ENCODE data around the gene PP2D1.
"Not testable (repeated sequence)": the region's sequence is repeated elsewhere in the genome, so short reads cannot be mapped to it uniquely, and the experiment has no call there.

Gene PP2D1

GRCh38 chr3:20039765-20040547 is 27.9 kb upstream of the PP2D1 start, which contains the start of gene KAT2B:
KAT2B (plus strand) TSS chr3:20040446; CDS start chr3:20040478, 32 bp downstream.
- peak; percentile 57 for DNase-seq

DNA sequence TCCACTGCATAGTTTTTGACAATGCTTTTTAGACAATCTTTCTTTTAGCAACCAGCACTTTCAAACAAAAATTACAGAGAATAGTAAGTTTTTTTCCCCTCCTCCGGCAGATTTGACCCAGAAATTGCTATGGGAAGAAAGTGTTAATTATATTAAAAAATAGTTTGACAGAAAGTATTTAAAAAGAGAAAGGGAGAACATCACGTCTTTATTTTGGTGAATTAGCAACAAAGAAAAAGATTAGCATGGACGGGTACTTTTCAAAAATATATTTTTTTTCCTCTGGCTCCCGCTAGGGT is 27.4 kb upstream of the PP2D1 start:
- DNase-seq, result no peak

DNA sequence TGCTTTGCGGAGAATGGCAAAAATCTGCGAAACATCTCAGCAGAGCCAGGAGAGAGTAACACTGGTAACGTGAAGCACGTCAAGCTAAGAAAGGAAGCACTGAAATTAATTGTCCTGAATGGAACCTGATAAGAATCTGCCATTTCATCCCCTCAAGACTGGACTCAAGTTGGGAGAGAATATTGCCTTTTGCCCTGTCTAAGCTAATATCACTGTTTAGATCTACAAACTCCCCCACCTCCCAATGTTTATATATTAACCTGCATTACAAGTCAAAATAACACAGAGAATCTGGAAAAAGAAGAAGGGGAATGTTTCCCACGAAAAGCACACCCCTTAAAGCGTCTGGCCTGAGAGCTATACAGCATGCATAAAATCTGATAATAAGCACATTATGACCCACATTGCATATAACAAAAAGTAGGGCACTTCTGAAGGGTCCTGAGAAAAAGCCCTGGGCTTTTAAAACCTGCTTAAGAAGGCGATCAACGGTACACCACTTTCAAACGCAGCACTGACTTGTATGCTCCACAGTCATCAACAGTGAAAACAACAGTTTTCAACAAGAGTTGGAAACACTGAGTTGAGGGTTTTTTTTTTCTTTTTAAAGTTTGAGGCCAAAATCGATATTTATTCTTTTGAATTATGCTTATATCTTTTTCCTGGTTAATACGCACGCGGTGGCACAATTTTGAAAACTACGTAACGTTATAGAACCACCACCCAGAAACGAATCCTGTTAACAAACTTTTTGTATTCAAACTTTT is 26.8 kb upstream of the PP2D1 start:
- no peak for DNase-seq

DNA sequence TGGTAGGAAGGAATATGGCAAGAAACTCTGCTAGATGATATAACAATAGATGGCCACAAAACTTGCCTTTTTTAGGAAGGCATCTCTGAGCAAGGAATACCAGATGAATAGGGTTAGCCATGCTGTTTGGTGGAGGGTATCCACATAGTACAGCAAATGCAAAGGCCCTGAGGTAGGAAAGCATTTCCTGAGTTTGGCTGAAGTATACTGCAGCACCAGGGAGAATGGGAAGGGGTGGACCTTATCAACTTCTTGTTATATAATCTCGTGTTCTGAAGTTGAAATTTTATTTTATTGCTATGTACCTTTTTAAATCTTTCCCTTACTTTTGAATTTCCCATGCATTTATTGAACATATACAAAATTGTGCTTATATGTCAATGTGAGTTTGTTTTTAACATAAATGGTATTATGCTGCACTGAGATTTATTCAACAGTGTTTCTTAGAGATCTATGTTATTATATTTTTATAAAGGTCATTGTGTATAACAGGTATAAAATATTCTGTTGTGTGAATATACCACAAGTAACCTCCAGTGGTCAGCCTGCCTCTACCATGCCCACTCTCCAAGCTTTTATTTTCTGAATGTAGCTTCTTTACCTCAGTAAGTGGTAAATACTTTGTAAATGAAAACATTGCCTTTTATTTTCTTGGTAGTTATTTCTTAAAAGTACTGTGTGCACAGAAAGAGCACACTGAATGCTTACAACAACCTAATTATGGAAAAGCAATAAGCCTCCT is 25.4 kb upstream of the PP2D1 start:
- DNase-seq, result no peak

DNA sequence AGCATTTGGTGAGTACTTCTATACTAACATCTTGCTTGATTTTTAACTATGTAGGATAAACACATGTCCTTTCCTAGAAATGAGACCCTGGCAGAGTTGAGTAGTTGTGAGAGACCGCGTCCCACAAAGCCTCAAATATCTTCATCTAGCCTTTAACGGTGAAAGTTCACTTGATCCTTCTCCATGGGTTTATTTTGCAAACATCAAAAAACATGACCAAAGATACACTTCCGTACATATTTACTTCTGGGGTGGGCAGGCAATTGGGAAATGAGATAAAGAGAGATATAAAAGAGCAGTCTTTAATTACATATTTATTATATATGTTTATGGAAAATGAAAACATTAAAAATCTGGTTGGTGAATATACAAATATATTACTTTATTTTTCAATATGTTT is 23.0 kb upstream of the PP2D1 start:
- DNase-seq, result no peak

DNA sequence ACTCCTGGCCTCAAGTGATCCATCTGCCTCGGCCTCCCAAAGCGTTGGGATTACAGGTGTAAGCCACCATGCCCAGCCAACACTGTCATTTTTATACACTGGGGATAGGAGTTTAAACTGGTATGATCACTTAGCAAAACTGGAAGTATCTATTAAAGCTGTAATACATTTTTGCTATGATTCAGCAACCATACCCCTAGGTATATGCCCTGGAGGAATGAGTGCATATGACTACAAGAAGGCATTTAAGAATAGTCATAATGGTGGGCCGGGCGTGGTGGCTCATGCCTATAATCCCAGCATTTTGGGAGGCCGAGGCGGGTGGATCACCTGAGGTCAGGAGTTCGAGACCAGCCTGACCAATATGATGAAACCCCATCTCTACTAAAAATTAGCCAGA is 19.9 kb upstream of the PP2D1 start:
- DNase-seq, result not testable (repeated sequence)

DNA sequence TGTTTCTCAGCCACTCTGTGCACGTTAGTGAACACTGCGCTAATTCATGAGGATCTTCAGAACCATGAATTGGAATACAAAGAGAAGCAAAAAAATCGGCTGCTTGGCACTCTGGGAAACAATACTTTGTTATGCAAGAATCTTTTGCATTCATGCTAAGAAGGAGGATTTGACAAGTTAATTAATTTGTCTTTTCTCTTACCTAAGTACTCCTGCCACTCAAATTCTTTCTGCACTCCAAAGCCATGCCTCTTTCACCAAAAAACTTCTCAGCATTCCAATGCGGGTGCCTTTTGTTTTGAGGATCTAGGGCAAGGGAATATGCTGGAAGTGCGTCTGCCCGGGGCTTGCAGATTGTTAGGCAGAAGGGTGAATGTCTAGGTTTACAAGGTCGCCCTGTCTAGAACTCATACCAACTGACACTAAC is 16.9 kb upstream of the PP2D1 start:
- no peak for DNase-seq

- no peak for DNase-seq
Observed at GRCh38 chr3:20027136-20027535, 15.1 kb upstream of the PP2D1 start.

GRCh38 chr3:20023623-20024405 is 11.8 kb upstream of the PP2D1 start:
- no peak for DNase-seq

GRCh38 chr3:20022954-20023622 is 11.0 kb upstream of the PP2D1 start:
- no peak for DNase-seq

GRCh38 chr3:20016076-20016475 is 4.0 kb upstream of the PP2D1 start:
- DNase-seq, result not testable (repeated sequence)

- DNase-seq, result no peak
Observed at GRCh38 chr3:20015525-20015924, 3.5 kb upstream of the PP2D1 start.

GRCh38 chr3:20013396-20013795 is 1.3 kb upstream of the PP2D1 start:
- no peak for DNase-seq

- no peak for DNase-seq
Observed at GRCh38 chr3:20008646-20009045, 3.4 kb downstream of the PP2D1 start.

DNA sequence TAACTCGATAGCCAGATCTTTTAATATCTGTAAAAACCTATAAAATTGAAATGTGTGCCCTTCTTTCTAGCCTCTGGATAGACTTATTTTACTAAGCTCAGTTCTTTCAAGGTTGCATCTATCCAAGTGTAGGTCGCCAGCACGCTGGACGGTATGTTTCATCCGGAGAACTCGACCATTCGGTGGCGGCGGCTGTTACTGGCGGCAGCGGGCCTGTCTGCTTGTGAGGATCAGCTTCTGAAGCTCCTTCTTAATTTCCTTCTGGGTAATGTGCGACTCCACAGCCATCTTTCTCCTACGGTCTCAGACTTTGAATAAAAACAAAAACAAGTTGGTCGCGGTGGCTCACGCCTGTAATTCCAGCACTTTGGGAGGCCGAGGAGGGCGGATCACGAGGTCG is 4.1 kb downstream of the PP2D1 start:
- no peak for DNase-seq

DNA sequence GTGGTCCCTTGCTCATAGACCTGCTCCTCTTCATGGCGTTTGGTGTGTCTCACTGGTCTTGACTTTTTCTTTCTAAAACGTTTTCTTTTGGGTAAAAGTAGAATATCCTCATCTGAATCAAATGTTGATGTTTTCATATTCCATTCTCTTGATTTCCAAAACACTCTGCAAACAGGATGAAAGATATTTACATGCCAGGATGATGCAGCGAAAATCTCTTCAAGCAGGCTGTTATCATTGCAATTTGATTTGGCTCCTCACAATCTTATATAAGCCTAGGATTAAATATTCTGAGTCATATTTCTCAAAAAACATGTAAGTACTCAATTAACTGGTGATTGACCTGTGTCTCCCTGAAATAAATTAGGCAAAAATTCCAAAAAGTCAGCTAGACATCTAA is 10.1 kb downstream of the PP2D1 start:
- no peak for DNase-seq

- no peak for DNase-seq
Observed at GRCh38 chr3:19997502-19997901, 14.6 kb downstream of the PP2D1 start.

- no peak for DNase-seq
Observed at GRCh38 chr3:19994796-19995195, 17.3 kb downstream of the PP2D1 start.

DNA sequence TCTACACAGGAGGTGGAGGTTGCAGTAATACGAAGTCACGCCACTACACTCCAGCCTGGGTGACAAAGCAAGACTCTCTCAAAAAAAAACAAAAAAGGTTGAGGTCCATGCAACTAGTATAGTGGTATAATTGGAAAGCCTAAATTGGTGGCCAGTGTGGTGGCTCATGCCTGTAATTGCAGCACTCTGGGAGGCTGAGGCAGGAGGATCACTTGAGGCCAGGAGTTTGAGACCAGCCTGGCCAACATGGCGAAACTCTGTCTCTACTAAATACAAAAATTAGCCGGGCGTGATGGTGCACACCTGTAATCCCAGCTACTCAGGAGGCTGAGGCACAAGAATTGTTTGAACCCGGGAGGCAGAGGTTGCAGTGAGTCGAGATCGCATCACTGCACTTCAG is 23.2 kb downstream of the PP2D1 start:
- not testable (repeated sequence) for DNase-seq

DNA sequence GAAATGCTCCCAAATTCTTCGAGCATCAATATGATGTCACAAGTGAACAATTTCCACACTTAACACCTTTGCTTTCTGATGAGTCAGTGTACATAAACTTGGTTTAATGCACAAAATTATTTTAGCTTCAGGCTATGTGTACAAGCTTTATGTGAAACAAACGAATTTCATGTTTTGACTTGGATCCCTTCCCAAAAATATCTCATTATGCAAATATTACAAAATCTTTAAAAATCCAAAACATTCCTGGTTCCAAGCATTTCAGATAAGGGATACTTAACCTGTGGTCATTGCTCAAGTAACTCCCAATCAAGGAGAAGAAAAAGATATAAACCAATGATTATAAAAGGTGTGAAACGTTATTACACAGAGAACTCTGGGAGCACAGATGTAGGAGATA is 40.0 kb downstream of the PP2D1 start:
- peak; percentile 8 for DNase-seq

- DNase-seq, result no peak
Observed at GRCh38 chr3:19970327-19970726, 41.7 kb downstream of the PP2D1 start.

DNA sequence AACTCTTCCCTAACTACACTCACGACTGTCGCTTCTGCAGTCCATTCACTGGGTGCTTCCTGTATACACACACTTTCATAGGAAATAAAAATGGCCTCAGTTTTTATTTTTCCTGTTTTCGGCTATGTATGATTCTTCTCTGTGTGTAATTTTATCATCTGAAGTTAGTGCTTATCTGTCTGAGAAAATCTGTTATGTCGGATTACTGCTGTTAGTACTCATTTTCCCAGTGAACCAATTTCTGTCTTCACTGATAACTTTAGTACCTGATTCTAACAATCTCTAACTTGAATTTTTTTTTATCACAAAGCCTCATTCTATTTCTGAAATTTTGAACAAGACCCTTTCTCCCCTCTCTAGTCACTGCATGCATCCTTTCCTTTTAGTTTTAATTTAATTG is 44.3 kb downstream of the PP2D1 start:
- no peak for DNase-seq
